Measurements from ENCODE around the gene ZBTB12.

ZBTB12 gene

GRCh38 chr6:31901953-31902643, at the start of gene ZBTB12:
TSS of gene ZBTB12 (minus strand) at chr6:31902086. CDS start at chr6:31901305, 781 bp downstream.
- Histone ChIP-seq H3K9me3 (no peaks in the 10 kb centered on the region), H3K4me3 (peak within 1 kb of the TSS; percentile 44), H3K27me3 (ENCODE audit: low read depth) (no peaks in the 10 kb centered on the region), H3K36me3 (replicated peaks) (0 out of 2 replicates have a peak, but pooled peaks cover 5% of the 10 kb centered on the region), H3K4me1 (peaks cover 5% of the 10 kb centered on the region)
- in situ Hi-C loops (cut with MboI; ENCODE audit: low sequenced_read_pairs), result no loop called here
- DNase-seq (ENCODE audit: low spot score in 2 of 2), result peak; percentile 87 to 95

DNA sequence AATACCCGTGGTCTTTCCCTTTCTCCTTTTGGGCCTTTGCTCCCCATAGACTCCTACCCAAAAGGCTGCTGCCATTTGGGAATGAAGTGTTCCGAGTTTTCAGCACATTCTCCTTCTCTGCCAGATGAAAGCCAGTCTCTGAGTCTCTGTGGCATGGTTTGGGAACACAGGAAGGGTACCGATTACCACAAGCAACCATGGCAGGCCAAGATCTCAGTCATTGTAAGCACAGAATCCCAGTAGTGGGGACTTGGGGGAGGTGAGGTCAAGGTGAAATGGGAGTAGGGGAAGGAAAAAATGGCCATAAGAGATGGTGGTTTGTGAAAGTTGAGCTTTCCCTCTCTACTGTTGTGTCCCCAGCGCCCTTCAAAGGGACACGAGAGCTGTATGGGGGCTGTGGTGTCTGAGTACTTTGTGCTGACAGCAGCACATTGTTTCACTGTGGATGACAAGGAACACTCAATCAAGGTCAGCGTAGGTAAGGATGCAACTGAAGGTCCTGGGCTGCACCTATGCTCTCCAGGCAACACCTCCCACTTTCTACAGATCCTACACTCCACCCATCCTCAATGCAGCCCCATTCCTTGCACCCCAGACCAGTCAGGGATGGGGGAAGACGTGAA, 48.2 kb upstream of the ZBTB12 start:
- no peak for DNase-seq (ENCODE audit: low spot score in 2 of 2)
- in situ Hi-C loops (cut with MboI; ENCODE audit: low sequenced_read_pairs), result loop anchor here (5.0 kb wide), 1 partner anchor 43 kb away; no protein-coding TSS in a partner anchor
- no peaks in the 10 kb centered on the region for H3K4me1 ChIP-seq
- peaks cover 40% of the 10 kb centered on the region for H3K36me3 ChIP-seq (replicated peaks)
- H3K9me3 ChIP-seq, result no peaks in the 10 kb centered on the region
- no peak overlapping the region for H3K4me3 ChIP-seq
- H3K27me3 ChIP-seq (ENCODE audit: low read depth), result no peaks in the 10 kb centered on the region

DNA sequence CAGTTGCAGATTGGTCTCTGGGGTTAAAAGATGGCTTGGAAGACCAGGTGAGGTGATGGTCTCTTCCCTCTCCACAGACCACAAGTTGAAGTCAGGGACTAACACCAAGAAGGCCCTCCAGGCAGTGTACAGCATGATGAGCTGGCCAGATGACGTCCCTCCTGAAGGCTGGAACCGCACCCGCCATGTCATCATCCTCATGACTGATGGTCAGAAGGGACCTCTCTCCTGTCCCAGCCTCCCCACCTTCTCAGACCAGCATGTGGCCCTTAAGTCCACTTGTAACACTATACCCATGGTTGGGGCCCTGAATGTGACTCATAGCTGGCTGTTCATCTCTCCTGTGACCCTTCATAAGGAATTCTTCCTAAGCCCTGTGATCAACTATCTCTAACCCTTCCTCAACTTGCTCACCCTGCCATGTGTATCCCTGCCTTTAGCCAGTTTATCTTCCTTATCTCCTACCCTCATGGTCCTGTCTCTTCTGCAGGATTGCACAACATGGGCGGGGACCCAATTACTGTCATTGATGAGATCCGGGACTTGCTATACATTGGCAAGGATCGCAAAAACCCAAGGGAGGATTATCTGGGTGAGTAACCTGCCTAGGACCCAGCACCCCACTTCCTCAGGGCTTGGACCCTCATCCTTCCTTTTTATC, 47.0 kb upstream of the ZBTB12 start:
- Histone ChIP-seq H3K4me1 (no peaks in the 10 kb centered on the region), H3K4me3 (no peak overlapping the region), H3K36me3 (replicated peaks) (peaks cover 28% of the 10 kb centered on the region), H3K9me3 (no peaks in the 10 kb centered on the region), H3K27me3 (ENCODE audit: low read depth) (peaks cover 4% of the 10 kb centered on the region; the same call in 1 of the 2 replicates)
- in situ Hi-C loops (cut with MboI; ENCODE audit: low sequenced_read_pairs), result no loop called here
- DNase-seq (ENCODE audit: low spot score in 2 of 2), result no peak

DNA sequence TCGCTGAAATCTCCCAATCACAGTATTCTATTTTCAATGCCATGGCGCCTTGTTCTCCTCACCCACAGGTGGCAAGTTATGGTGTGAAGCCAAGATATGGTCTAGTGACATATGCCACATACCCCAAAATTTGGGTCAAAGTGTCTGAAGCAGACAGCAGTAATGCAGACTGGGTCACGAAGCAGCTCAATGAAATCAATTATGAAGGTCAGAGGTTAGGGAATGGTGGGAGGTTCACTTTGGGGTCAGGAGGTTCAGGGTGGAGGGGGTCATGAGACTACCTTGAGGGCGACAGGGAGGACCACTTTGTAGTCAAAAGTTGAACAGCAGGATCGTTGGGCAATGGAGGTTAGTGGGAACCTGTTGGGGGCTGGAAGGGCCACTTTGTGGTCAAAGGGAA, 46.4 kb upstream of the ZBTB12 start:
- peaks cover 22% of the 10 kb centered on the region for H3K36me3 ChIP-seq (replicated peaks)
- in situ Hi-C loops (cut with MboI; ENCODE audit: low sequenced_read_pairs), result no loop called here
- no peaks in the 10 kb centered on the region for H3K9me3 ChIP-seq
- H3K4me1 ChIP-seq, result no peaks in the 10 kb centered on the region
- H3K4me3 ChIP-seq, result no peak overlapping the region
- H3K27me3 ChIP-seq (ENCODE audit: low read depth), result peaks cover 10% of the 10 kb centered on the region
- no peak for DNase-seq (ENCODE audit: low spot score in 2 of 2)

DNA sequence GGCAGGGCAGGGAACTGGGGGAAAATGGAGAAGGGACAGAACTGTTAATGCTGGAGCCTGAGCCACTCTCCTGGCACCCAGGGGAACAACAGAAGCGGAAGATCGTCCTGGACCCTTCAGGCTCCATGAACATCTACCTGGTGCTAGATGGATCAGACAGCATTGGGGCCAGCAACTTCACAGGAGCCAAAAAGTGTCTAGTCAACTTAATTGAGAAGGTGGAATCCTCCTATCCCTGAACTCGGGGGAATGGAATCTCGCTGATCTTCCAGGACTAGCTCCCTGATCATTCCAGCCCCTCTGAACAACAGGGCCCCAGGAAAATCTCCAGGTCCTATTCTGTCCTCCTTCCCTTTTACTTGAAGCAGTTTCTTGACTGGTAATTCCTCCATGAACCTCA, 46.0 kb upstream of the ZBTB12 start:
- no peak for DNase-seq (ENCODE audit: low spot score in 2 of 2)
- Histone ChIP-seq H3K36me3 (replicated peaks) (peaks cover 18% of the 10 kb centered on the region), H3K9me3 (no peaks in the 10 kb centered on the region), H3K4me1 (no peaks in the 10 kb centered on the region), H3K4me3 (no peak overlapping the region), H3K27me3 (ENCODE audit: low read depth) (peaks cover 14% of the 10 kb centered on the region)
- in situ Hi-C loops (cut with MboI; ENCODE audit: low sequenced_read_pairs), result no loop called here

DNA sequence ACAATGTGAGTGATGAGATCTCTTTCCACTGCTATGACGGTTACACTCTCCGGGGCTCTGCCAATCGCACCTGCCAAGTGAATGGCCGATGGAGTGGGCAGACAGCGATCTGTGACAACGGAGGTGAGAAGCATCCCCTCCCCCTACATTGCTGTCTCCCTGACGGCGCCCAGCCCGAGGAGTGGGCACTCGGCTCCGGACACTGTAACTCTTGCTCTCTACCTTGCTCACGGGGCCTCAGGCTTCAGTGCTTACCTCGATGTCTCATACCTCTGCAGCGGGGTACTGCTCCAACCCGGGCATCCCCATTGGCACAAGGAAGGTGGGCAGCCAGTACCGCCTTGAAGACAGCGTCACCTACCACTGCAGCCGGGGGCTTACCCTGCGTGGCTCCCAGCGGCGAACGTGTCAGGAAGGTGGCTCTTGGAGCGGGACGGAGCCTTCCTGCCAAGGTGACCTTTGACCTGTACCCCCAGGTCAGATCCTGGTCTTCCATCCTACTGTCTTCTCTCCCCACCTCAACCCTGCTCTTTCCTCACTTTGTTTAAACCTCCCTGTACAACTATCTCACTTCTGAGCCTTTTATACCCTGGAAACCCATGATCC, 45.3 kb upstream of the ZBTB12 start:
- no peak for DNase-seq (ENCODE audit: low spot score in 2 of 2)
- no peaks in the 10 kb centered on the region for H3K4me1 ChIP-seq
- in situ Hi-C loops (cut with MboI; ENCODE audit: low sequenced_read_pairs), result no loop called here

DNA sequence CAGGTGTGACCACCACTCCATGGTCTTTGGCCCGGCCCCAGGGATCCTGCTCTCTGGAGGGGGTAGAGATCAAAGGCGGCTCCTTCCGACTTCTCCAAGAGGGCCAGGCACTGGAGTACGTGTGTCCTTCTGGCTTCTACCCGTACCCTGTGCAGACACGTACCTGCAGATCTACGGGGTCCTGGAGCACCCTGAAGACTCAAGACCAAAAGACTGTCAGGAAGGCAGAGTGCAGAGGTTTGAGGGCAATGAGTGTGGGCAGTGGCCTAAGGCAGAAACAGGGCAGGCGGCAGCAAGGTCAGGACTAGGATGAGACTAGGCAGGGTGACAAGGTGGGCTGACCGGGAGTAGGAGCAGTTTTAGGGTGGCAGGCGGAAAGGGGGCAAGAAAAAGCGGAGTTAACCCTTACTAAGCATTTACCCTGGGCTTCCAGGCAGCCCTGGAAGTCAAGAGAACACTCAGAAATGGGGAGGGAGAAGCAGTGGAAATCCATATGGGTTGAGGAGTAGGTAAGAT, 44.5 kb upstream of the ZBTB12 start:
- H3K4me3 ChIP-seq, result no peak overlapping the region
- H3K27me3 ChIP-seq (ENCODE audit: low read depth), result peaks cover 21% of the 10 kb centered on the region
- in situ Hi-C loops (cut with MboI; ENCODE audit: low sequenced_read_pairs), result no loop called here
- no peak for DNase-seq (ENCODE audit: low spot score in 2 of 2)
- H3K9me3 ChIP-seq, result no peaks in the 10 kb centered on the region
- peaks cover 4% of the 10 kb centered on the region for H3K36me3 ChIP-seq (replicated peaks)
- H3K4me1 ChIP-seq, result no peaks in the 10 kb centered on the region

More for the DNA sequence above, 45.3 kb upstream of the ZBTB12 start:
- Histone ChIP-seq H3K27me3 (ENCODE audit: low read depth) (peaks cover 21% of the 10 kb centered on the region), H3K36me3 (replicated peaks) (peaks cover 11% of the 10 kb centered on the region), H3K9me3 (no peaks in the 10 kb centered on the region), H3K4me3 (no peak overlapping the region)

GRCh38 chr6:31945507-31946369, 43.9 kb upstream of the ZBTB12 start, which contains the start of gene CFB:
TSS of gene CFB (plus strand) at chr6:31946095. CDS start at chr6:31946222, 127 bp downstream.
- DNase-seq (ENCODE audit: low spot score in 2 of 2), result no peak
- in situ Hi-C loops (cut with MboI; ENCODE audit: low sequenced_read_pairs), result no loop called here
- no peaks in the 10 kb centered on the region for H3K36me3 ChIP-seq (replicated peaks)
- no peaks in the 10 kb centered on the region for H3K9me3 ChIP-seq
- peaks cover 21% of the 10 kb centered on the region for H3K27me3 ChIP-seq (ENCODE audit: low read depth)
- H3K4me3 ChIP-seq, result no peak within 1 kb of the TSS
- H3K4me1 ChIP-seq, result no peaks in the 10 kb centered on the region

GRCh38 chr6:31945154-31945506, 43.2 kb upstream of the ZBTB12 start:
- Histone ChIP-seq H3K36me3 (replicated peaks) (no peaks in the 10 kb centered on the region), H3K9me3 (no peaks in the 10 kb centered on the region), H3K4me3 (no peak overlapping the region), H3K4me1 (no peaks in the 10 kb centered on the region), H3K27me3 (ENCODE audit: low read depth) (peaks cover 21% of the 10 kb centered on the region)
- in situ Hi-C loops (cut with MboI; ENCODE audit: low sequenced_read_pairs), result no loop called here
- no peak for DNase-seq (ENCODE audit: low spot score in 2 of 2)

- in situ Hi-C loops (cut with MboI; ENCODE audit: low sequenced_read_pairs), result no loop called here
- Histone ChIP-seq H3K36me3 (replicated peaks) (no peaks in the 10 kb centered on the region), H3K9me3 (no peaks in the 10 kb centered on the region), H3K27me3 (ENCODE audit: low read depth) (peaks cover 21% of the 10 kb centered on the region), H3K4me3 (no peak overlapping the region), H3K4me1 (no peaks in the 10 kb centered on the region)
- no peak for DNase-seq (ENCODE audit: low spot score in 2 of 2)
These were observed 41.9 kb upstream of the ZBTB12 start for GRCh38 chr6:31943742-31944141.

GRCh38 chr6:31940256-31940664, 38.4 kb upstream of the ZBTB12 start:
- in situ Hi-C loops (cut with MboI; ENCODE audit: low sequenced_read_pairs), result no loop called here
- no peaks in the 10 kb centered on the region for H3K4me1 ChIP-seq
- DNase-seq (ENCODE audit: low spot score in 2 of 2), result no peak
- no peaks in the 10 kb centered on the region for H3K9me3 ChIP-seq
- H3K4me3 ChIP-seq, result no peak overlapping the region
- no peaks in the 10 kb centered on the region for H3K36me3 ChIP-seq (replicated peaks)
- H3K27me3 ChIP-seq (ENCODE audit: low read depth), result peaks cover 21% of the 10 kb centered on the region

GRCh38 chr6:31935823-31936222, 33.9 kb upstream of the ZBTB12 start:
- in situ Hi-C loops (cut with MboI; ENCODE audit: low sequenced_read_pairs), result no loop called here
- H3K27me3 ChIP-seq (ENCODE audit: low read depth), result 0 out of 2 replicates have a peak, but pooled peaks cover 5% of the 10 kb centered on the region
- no peak for DNase-seq (ENCODE audit: low spot score in 2 of 2)
- no peaks in the 10 kb centered on the region for H3K36me3 ChIP-seq (replicated peaks)
- no peaks in the 10 kb centered on the region for H3K4me1 ChIP-seq
- H3K4me3 ChIP-seq, result no peak overlapping the region
- no peaks in the 10 kb centered on the region for H3K9me3 ChIP-seq

DNA sequence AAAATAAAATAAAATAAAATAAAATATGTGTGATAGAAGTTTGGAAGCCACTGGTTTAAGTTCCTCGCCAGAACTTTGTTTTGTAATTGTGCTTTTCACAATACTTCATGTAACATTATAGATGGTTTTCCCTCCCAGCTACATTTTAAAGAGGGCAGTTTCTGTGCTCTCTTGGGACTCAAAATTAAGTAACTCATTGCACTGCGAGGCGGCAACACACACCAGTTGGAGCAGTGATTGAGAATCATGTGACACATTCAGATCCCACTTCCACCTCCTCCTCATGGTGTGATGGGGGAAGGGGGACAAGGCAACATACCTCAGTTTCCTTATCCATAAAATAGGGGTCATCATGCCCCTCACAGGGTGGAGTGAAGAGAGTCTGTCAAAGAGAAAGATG, 33.1 kb upstream of the ZBTB12 start:
- Histone ChIP-seq H3K9me3 (no peaks in the 10 kb centered on the region), H3K4me3 (no peak overlapping the region), H3K27me3 (ENCODE audit: low read depth) (0 out of 2 replicates have a peak, but pooled peaks cover 5% of the 10 kb centered on the region), H3K4me1 (no peaks in the 10 kb centered on the region), H3K36me3 (replicated peaks) (no peaks in the 10 kb centered on the region)
- in situ Hi-C loops (cut with MboI; ENCODE audit: low sequenced_read_pairs), result no loop called here
- DNase-seq (ENCODE audit: low spot score in 2 of 2), result no peak
